ENCODE data around the gene ATP2A3.
A peak's percentile ranks its signal among the peaks of the same experiment; 100 is the strongest.

Gene ATP2A3

DNA sequence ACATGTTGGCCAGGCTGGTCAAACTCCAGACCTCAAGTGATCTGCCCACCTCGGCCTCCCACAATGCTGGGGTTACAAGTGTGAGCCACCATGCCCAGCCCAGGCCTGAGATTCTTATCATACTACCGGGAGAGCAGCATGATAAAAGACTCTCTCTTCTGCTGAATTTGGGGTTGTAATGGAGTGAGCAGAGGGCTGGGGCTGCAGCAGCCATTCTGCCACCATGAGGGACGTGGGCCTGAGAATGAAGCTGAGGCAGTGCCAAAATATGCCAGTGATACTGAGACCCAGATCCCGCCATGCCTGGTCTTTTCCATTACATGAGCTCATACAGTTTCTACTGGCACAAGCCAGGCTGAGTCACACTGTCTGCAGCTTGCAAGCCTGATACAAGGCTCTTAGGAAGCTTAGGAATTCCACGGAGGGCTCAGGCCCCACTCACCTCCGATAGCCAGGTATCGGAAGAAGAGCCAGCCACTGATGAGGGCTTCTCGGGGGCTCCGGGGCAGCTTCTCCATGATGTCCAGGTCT lies 28.3 kb downstream of the ATP2A3 start:
- Histone ChIP-seq H3K36me3 (ENCODE audit: insufficient read depth, low read length) (peaks cover 63% of the 10 kb centered on the region; the same call in 1 of the 2 replicates), H2AFZ (ENCODE audit: low read length) (no peak overlapping the region), H3F3A (ENCODE audit: low read depth) (no peaks in the 10 kb centered on the region), H3K9me2 (replicated peaks; ENCODE audit: low read depth, low read length) (no peaks in the 10 kb centered on the region), H3K27me3 (ENCODE audit: insufficient read depth, low read length, poor library complexity, severe bottlenecking) (no peaks in the 10 kb centered on the region), H3K4me3 (ENCODE audit: low read length, poor library complexity, severe bottlenecking) (no peak overlapping the region), H4K20me1 (ENCODE audit: insufficient read depth, low read length, poor library complexity, severe bottlenecking) (peaks cover 3% of the 10 kb centered on the region), H3K9me3 (ENCODE audit: insufficient read depth, low read depth, low read length) (no peaks in the 10 kb centered on the region), H3K9ac (ENCODE audit: low read depth, low read length, poor library complexity, severe bottlenecking) (no peak overlapping the region), H3K4me2 (ENCODE audit: low read depth, low read length, poor library complexity, severe bottlenecking) (no peak overlapping the region), H3K4me1 (ENCODE audit: insufficient read depth, low read length, poor library complexity, severe bottlenecking) (no peaks in the 10 kb centered on the region), H3K79me2 (ENCODE audit: insufficient read depth, low read length) (no peaks in the 10 kb centered on the region)
- TF ChIP-seq EZH2phosphoT487 (IDR thresholded peaks at IDR 0.05; ENCODE audit: borderline replicate concordance): no peak
- TF ChIP-seq, protein P1, sequence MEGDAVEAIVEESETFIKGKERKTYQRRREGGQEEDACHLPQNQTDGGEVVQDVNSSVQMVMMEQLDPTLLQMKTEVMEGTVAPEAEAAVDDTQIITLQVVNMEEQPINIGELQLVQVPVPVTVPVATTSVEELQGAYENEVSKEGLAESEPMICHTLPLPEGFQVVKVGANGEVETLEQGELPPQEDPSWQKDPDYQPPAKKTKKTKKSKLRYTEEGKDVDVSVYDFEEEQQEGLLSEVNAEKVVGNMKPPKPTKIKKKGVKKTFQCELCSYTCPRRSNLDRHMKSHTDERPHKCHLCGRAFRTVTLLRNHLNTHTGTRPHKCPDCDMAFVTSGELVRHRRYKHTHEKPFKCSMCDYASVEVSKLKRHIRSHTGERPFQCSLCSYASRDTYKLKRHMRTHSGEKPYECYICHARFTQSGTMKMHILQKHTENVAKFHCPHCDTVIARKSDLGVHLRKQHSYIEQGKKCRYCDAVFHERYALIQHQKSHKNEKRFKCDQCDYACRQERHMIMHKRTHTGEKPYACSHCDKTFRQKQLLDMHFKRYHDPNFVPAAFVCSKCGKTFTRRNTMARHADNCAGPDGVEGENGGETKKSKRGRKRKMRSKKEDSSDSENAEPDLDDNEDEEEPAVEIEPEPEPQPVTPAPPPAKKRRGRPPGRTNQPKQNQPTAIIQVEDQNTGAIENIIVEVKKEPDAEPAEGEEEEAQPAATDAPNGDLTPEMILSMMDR (conservative IDR thresholded peaks at IDR 0.05; ENCODE audit: low read length): no peak

DNA sequence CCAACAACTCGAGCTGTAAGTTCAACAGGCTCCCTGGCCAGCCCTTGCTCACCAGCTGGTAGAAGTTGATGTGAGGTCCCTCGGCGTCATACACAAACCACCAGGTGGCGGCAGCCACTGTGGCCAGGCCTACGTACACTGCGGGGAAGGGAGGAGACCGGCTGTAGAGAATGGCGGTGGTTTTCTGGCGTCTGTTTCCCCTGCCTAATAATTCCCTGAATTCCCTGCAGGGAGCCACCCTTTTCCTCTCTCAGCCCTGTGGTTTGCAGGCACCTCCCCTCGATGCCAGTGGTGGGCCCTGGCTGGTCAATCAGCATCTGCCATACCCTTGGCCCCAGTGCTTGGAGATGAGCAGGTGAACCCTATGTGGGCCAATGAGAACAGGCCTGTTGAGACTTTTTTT lies 29.1 kb downstream of the ATP2A3 start:
- Histone ChIP-seq H3K79me2 (ENCODE audit: insufficient read depth, low read length) (no peaks in the 10 kb centered on the region), H2AFZ (ENCODE audit: low read length) (no peak overlapping the region), H3K27me3 (ENCODE audit: insufficient read depth, low read length, poor library complexity, severe bottlenecking) (no peaks in the 10 kb centered on the region), H3K9me2 (replicated peaks; ENCODE audit: low read depth, low read length) (no peaks in the 10 kb centered on the region), H3K9me3 (ENCODE audit: insufficient read depth, low read depth, low read length) (no peaks in the 10 kb centered on the region), H3F3A (ENCODE audit: low read depth) (no peaks in the 10 kb centered on the region), H3K4me3 (ENCODE audit: low read length, poor library complexity, severe bottlenecking) (no peak overlapping the region), H3K36me3 (ENCODE audit: insufficient read depth, low read length) (peaks cover 58% of the 10 kb centered on the region; the same call in 1 of the 2 replicates), H3K9ac (ENCODE audit: low read depth, low read length, poor library complexity, severe bottlenecking) (no peak overlapping the region), H3K4me2 (ENCODE audit: low read depth, low read length, poor library complexity, severe bottlenecking) (no peak overlapping the region), H3K4me1 (ENCODE audit: insufficient read depth, low read length, poor library complexity, severe bottlenecking) (no peaks in the 10 kb centered on the region), H4K20me1 (ENCODE audit: insufficient read depth, low read length, poor library complexity, severe bottlenecking) (peaks cover 3% of the 10 kb centered on the region)
- TF ChIP-seq, protein P1 (conservative IDR thresholded peaks at IDR 0.05; ENCODE audit: low read length): peak; percentile 72
- no peak for TF ChIP-seq EZH2phosphoT487 (IDR thresholded peaks at IDR 0.05; ENCODE audit: borderline replicate concordance)

DNA sequence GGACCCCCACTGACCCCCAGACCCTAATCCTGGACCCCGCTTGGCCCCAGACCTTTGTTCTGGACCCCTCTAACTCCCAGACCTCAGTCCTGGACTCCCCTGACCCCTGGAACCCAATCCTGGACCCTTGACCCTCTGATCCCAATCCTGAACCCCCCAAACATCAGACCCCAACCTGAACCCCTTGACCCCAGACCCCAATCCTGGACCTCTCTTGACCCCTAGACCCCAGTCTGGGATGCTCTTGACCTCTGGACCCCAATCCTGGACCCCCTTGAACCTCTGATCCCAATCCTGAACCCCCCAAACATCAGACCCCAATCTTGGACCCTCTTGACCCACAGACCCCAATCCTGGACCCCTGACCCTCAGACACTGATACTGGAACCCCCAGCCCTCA lies 34.5 kb downstream of the ATP2A3 start:
- no peaks in the 10 kb centered on the region for H3K9me2 ChIP-seq (replicated peaks; ENCODE audit: low read depth, low read length)
- H4K20me1 ChIP-seq (ENCODE audit: insufficient read depth, low read length, poor library complexity, severe bottlenecking): no peaks in the 10 kb centered on the region
- peaks cover 51% of the 10 kb centered on the region; the same call in 1 of the 2 replicates for H3K36me3 ChIP-seq (ENCODE audit: insufficient read depth, low read length)
- no peak overlapping the region for H3K4me3 ChIP-seq (ENCODE audit: low read length, poor library complexity, severe bottlenecking)
- H3K9ac ChIP-seq (ENCODE audit: low read depth, low read length, poor library complexity, severe bottlenecking): no peak overlapping the region
- H2AFZ ChIP-seq (ENCODE audit: low read length): no peak overlapping the region
- TF ChIP-seq, protein P1 (conservative IDR thresholded peaks at IDR 0.05; ENCODE audit: low read length): no peak
- TF ChIP-seq EZH2phosphoT487 (IDR thresholded peaks at IDR 0.05; ENCODE audit: borderline replicate concordance): no peak
- H3K4me1 ChIP-seq (ENCODE audit: insufficient read depth, low read length, poor library complexity, severe bottlenecking): no peaks in the 10 kb centered on the region
- H3K27me3 ChIP-seq (ENCODE audit: insufficient read depth, low read length, poor library complexity, severe bottlenecking): no peaks in the 10 kb centered on the region
- no peaks in the 10 kb centered on the region for H3K9me3 ChIP-seq (ENCODE audit: insufficient read depth, low read depth, low read length)
- no peaks in the 10 kb centered on the region for H3K79me2 ChIP-seq (ENCODE audit: insufficient read depth, low read length)
- H3F3A ChIP-seq (ENCODE audit: low read depth): no peaks in the 10 kb centered on the region
- no peak overlapping the region for H3K4me2 ChIP-seq (ENCODE audit: low read depth, low read length, poor library complexity, severe bottlenecking)
